Measurements from ENCODE around the gene ATP11A. TPM values are rescaled to one million over a fixed set of nuclear protein-coding genes. Genes with fewer than 3 reads are reported as not detected.

ATP11A gene
- total RNA-seq, 1 experiment from 2014 or later, result 2.5 TPM

DNA sequence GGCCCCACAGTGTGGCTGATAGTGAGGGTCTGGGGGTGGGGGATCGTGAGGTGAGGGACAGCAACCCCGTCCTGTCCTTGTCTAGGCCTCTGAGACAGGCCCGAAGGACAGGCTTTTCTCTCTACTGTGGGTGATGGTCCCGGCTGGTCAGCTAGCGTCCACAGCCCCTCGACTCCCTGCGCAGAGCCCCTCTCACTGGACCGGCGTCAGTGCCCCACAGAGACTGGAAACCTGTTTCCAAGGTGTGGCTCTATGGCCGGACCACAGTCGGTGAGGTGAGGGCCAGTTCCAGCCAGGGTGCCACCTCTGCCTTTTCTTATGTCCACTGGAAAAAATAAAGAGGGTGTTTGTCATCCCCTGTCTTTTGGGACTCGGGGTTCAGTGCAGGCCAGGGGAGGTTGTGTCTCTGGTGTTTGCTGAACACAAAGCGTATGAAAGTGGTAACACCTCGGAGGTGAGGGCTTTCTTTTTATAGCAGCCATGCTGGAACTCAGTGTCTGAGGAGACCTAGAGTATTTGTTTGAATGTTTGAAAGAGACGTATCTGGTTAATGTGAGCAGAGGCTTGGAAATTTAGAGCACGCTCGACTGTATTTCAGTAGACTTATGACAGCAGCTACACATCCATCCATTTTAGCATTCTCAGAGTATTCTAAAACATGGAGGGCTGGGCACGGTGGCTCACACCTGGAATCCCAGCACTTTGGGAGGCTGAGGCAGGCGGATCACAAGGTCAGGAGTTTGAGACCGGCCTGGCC, 22.8 kb downstream of the ATP11A start:
- Histone ChIP-seq H3K4me3 (no peak overlapping the region), H3K36me3 (no peaks in the 10 kb centered on the region), H3K27me3 (no peaks in the 10 kb centered on the region), H3K9me3 (no peaks in the 10 kb centered on the region)
- no peak for DNase-seq

GRCh38 chr13:112713517-112714253, 23.8 kb downstream of the ATP11A start:
- H3K4me3 ChIP-seq, result no peak overlapping the region
- H3K36me3 ChIP-seq, result no peaks in the 10 kb centered on the region
- H3K9me3 ChIP-seq, result no peaks in the 10 kb centered on the region
- no peak for DNase-seq
- H3K27me3 ChIP-seq, result no peaks in the 10 kb centered on the region

GRCh38 chr13:112714376-112715174, 24.7 kb downstream of the ATP11A start:
- Histone ChIP-seq H3K9me3 (no peaks in the 10 kb centered on the region), H3K36me3 (no peaks in the 10 kb centered on the region), H3K4me3 (no peak overlapping the region), H3K27me3 (no peaks in the 10 kb centered on the region)
- no peak for DNase-seq

DNA sequence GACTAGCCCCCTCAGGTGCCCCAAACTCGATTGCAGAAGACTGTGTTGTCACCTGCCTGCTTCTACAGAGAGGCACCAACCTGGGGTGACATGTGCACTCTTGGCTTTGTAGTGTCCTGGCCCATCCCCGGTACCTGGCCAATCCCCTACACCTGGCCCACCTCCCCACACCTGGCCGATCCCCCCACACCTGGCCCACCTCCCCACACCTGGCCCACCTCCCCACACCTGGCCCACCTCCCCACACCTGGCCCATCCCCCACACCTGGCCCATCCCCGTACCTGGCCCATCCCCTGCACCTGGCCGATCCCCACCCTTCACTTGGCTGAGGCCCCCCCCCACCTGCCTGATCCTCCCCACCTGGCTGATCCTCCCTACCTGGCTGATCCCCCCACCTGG, 25.4 kb downstream of the ATP11A start:
- H3K36me3 ChIP-seq, result no peaks in the 10 kb centered on the region
- no peaks in the 10 kb centered on the region for H3K27me3 ChIP-seq
- no peak overlapping the region for H3K4me3 ChIP-seq
- no peak for DNase-seq
- no peaks in the 10 kb centered on the region for H3K9me3 ChIP-seq

- DNase-seq, result no peak
- no peaks in the 10 kb centered on the region for H3K36me3 ChIP-seq
Observed at GRCh38 chr13:112715715-112716460, 26.1 kb downstream of the ATP11A start.

DNA sequence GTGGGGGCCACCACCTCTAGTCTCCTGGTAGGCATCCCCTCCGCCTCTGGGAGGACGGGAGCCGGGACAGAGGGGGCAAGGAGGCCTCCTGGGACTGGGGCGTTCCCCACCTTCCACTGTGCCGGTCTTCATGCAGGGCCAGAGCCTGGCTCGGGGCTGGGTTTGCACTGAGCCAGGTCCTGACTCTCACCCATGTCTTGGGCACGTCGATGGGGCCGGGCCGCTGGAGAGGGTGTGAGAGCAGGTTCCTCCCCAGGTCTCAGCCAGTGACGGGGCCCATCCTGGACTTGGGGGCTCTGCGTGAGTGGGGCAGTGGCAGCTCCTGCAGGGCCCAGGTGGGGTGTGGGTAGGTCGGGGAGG, 26.6 kb downstream of the ATP11A start:
- Histone ChIP-seq H3K9me3 (no peaks in the 10 kb centered on the region), H3K27me3 (no peaks in the 10 kb centered on the region), H3K4me3 (no peak overlapping the region), H3K36me3 (no peaks in the 10 kb centered on the region)
- no peak for DNase-seq

More at GRCh38 chr13:112715715-112716460, 26.1 kb downstream of the ATP11A start:
- H3K27me3 ChIP-seq, result no peaks in the 10 kb centered on the region
- no peak overlapping the region for H3K4me3 ChIP-seq
- no peaks in the 10 kb centered on the region for H3K9me3 ChIP-seq

DNA sequence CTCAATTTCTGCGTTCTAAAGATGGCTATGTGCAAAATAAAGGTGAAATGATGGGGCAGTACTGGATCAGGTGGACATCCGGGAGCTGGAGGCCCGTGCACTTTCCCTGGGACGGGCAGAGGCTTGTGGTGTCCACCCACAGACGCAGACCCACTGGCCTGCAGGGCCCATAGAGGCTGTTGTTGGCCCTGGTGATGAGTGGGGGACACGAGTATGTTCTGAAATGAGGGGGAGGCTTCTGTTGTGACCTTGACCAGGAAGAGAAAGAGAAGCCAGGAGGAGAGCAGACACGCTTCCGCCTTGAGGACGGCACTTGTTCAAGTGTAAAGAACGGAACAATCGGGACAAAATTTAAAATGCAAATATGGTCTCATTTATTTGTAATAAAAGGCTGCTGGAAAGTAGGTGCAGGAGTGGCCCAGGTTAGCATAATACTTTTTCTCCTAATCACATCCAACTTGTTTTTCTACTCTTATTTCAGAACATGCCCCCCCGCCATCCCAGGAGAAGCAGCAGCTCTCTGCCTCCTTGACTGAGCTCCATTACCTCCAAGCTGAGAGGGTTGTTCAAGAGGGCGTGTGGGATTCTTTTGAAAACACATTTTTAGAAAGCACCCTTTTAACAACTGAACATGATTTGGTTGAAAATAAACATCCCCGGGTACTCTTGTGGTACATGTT, 27.1 kb downstream of the ATP11A start:
- no peaks in the 10 kb centered on the region for H3K36me3 ChIP-seq

DNA sequence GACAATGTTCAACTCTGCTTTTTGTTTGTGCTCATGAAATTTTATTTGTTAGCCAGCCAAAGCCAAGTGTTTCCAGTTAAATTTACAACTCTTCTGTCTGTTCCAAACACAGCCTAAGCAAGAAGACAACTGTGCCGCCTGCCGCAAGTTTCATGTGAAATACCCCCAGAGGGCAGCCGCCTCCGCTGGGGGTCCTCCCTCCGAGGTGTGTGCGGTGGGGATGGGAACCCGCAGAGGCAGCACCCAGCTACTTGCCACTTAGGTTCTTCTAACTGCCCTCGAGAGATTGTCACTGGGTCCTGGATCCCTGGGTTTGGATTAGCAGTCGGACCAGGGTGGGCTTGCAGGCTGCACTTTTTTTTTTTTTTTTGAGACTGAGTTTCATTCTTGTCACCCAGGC, 28.5 kb downstream of the ATP11A start:
- Histone ChIP-seq H3K36me3 (no peaks in the 10 kb centered on the region), H3K4me3 (no peak overlapping the region), H3K27me3 (no peaks in the 10 kb centered on the region), H3K9me3 (no peaks in the 10 kb centered on the region)
- no peak for DNase-seq

More for the DNA sequence above, 27.1 kb downstream of the ATP11A start:
- DNase-seq, result no peak
- Histone ChIP-seq H3K9me3 (no peaks in the 10 kb centered on the region), H3K27me3 (no peaks in the 10 kb centered on the region), H3K4me3 (no peak overlapping the region)

DNA sequence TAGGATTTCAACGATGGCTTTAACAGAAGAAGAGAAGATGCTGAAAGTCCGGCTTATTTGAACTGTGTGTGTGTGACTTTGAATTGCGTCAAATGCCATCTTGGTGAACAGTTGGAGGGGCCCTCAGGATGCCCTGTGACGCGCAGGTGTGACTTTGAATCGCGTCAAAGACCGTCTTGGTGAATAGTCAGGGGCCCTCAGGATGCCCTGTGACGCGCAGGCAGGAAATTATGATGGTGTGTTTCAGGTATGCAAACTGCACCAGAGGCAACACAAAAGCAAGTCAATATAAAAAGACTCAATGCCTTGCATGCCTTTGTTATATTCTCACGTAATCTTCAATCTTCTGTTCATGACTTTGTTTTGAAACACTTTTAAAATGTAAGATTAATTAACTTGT, 29.2 kb downstream of the ATP11A start:
- no peak for DNase-seq
- H3K4me3 ChIP-seq, result no peak overlapping the region
- H3K27me3 ChIP-seq, result no peaks in the 10 kb centered on the region
- no peaks in the 10 kb centered on the region for H3K9me3 ChIP-seq
- H3K36me3 ChIP-seq, result no peaks in the 10 kb centered on the region

- no peak for DNase-seq
- Histone ChIP-seq H3K36me3 (no peaks in the 10 kb centered on the region), H3K4me3 (no peak overlapping the region), H3K9me3 (no peaks in the 10 kb centered on the region), H3K27me3 (no peaks in the 10 kb centered on the region)
Observed at GRCh38 chr13:112719556-112719955, 29.7 kb downstream of the ATP11A start.

GRCh38 chr13:112720251-112720650, 30.4 kb downstream of the ATP11A start:
- Histone ChIP-seq H3K27me3 (no peaks in the 10 kb centered on the region), H3K4me3 (no peak overlapping the region), H3K36me3 (no peaks in the 10 kb centered on the region), H3K9me3 (no peaks in the 10 kb centered on the region)
- no peak for DNase-seq

- no peak for DNase-seq
- no peak overlapping the region for H3K4me3 ChIP-seq
- H3K9me3 ChIP-seq, result no peaks in the 10 kb centered on the region
- H3K27me3 ChIP-seq, result no peaks in the 10 kb centered on the region
- no peaks in the 10 kb centered on the region for H3K36me3 ChIP-seq
Observed at GRCh38 chr13:112720814-112721197, 31.0 kb downstream of the ATP11A start.

DNA sequence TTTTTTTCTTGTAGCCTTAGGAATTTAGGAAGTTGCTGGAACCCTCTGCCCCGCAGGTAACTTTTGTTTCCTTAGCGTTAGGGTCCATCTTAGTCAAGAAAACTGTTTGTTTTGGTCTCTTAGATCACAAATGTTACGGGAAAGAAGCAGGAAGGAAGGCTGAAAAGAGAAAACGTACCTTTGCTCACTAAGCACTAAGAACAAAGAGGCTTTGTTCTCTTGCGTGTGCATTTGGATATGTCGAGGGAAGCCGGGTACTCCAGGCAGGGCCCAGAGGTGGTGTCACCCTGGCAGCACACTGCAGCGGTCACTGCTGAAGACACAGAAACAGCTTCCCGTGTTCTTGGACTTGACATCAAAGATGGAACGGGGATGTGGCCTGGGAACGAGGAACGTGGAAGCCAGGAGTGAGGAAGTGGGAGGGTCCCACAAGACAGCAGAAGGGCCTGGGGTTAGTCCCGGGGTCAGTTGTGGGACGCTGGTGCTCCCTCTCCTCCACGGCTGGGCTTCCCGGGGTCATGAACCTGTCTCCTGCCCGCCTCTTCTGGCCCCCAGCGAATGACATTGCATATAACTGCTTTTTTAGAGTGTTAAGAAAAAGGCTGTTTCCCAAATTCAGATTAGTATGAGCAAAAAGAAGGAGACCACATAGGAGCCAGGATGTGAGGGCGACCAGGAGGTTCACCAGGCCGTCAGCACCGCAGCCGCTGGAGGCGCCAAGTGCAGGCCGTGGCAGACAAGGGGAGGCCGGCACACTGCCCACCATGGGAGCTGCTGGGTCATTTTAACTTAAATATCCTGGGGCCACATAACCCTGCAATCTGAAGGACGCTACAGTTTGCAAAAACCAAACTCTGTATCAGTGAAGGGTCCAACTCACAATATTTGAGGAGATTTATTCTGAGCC, 31.6 kb downstream of the ATP11A start:
- DNase-seq, result no peak
- Histone ChIP-seq H3K9me3 (no peaks in the 10 kb centered on the region), H3K4me3 (no peak overlapping the region), H3K27me3 (no peaks in the 10 kb centered on the region), H3K36me3 (no peaks in the 10 kb centered on the region)

DNA sequence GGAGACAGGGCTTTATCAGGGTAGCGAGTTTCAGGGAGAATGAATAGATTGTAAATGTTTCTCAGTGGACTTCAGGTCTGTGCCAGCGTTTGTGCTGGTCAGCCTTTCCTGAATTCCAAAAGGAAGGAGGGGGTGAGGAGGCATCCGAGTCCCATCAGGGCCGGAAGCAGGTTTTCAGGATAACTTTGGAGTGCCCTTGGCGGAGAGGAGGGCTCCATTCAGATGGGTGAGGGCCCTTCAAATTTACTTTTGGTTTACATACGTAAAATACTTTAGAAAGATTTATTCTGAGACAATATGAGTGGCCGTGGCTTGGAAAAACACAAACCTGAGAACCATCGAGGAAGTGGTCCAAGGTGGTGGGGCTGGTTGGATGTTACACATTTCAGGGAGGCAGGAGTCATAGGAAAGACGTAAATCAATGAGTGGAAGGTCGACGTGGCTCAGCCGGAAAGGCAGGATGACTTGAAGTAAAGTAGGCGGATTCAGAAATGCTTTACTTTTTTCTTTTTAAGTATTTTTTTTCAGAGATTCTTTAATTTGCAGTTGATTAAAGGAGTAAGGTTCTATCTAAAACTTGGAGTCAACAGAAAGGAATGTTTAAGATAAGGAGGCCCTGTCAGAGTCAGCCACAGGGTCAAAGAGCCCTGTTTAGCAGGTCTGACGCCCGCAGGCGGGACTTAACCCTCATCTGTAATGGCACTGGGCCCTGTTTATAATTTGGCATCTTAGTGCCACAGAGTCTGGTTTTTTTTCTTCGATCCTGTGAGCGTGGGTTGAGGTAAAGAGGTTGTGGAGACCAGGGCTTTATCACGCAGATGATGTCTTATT, 32.8 kb downstream of the ATP11A start:
- Histone ChIP-seq H3K4me3 (no peak overlapping the region), H3K36me3 (no peaks in the 10 kb centered on the region), H3K27me3 (no peaks in the 10 kb centered on the region), H3K9me3 (no peaks in the 10 kb centered on the region)
- peak; percentile 68 for DNase-seq

DNA sequence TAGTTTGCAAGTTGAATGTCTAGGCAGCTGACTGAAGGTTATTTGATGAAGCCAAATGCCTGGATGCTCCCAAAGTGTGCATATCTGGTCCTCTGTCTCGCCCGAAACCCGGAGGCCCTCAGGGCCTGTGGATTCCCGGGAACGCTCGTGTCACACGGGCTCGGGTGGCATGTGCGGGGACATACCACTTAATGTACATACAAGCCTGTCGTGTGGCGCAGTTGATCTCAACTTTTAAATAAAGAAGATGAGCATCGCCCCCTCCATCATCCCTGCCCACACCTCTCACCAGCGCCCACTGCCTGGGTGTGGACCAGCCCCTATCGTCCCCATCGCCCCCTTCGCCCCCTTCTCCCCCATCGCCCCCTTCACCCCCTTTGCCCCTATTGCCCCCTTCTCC, 33.9 kb downstream of the ATP11A start:
- DNase-seq, result no peak
- Histone ChIP-seq H3K27me3 (no peaks in the 10 kb centered on the region), H3K4me3 (no peak overlapping the region), H3K9me3 (no peaks in the 10 kb centered on the region), H3K36me3 (no peaks in the 10 kb centered on the region)
